Activated CD4-positive, alpha-beta T cell treated with anti-CD3 and anti-CD28 coated beads for 1 hour (primary cell): ENCODE results near the gene SAMD10.
"Not testable (repeated sequence)": the region's sequence is repeated elsewhere in the genome, so short reads cannot be mapped to it uniquely, and the experiment has no call there.

Source experiments
- DNase-seq: peaks from one replicate; pipeline ENCODE4 v3.0.0-alpha.2; 2020

SAMD10 gene

DNA sequence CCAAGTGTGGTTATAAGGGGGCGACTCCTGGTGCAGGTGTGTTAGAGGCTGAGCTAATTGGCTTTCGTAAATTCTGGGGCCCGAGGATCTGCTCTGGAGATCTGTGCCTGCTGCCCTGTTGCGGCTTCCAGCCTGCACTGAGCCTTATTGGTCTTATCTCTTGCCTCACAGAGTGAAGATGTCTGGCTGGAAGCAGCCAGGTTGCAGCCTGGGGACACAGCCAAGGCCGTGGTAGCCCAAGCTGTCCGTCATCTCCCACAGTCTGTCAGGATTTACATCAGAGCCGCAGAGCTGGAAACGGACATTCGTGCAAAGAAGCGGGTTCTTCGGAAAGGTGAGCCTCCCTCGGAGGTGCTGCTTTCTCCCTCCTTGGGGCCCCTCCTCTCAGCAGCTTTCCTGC, 21.5 kb upstream of the SAMD10 start:
- DNase-seq, result no peak

DNA sequence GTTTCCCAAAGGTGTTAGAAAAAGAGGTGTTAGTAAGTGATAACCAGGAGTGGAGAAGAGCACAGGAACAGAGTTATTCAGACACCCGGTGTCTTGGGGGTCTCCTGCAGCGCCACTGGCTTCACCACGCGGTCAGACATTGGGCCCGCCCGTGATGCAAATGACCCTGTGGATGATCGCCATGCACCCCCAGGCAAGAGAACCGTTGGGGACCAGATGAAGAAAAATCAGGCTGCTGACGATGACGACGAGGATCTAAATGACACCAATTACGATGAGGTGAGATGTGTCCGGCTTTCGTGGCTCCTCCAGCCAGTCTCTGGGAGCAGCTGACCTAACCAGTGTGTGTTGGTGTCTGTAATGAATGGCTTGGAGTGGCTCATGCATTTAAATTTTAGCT, 3.5 kb upstream of the SAMD10 start:
- DNase-seq, result no peak

DNA sequence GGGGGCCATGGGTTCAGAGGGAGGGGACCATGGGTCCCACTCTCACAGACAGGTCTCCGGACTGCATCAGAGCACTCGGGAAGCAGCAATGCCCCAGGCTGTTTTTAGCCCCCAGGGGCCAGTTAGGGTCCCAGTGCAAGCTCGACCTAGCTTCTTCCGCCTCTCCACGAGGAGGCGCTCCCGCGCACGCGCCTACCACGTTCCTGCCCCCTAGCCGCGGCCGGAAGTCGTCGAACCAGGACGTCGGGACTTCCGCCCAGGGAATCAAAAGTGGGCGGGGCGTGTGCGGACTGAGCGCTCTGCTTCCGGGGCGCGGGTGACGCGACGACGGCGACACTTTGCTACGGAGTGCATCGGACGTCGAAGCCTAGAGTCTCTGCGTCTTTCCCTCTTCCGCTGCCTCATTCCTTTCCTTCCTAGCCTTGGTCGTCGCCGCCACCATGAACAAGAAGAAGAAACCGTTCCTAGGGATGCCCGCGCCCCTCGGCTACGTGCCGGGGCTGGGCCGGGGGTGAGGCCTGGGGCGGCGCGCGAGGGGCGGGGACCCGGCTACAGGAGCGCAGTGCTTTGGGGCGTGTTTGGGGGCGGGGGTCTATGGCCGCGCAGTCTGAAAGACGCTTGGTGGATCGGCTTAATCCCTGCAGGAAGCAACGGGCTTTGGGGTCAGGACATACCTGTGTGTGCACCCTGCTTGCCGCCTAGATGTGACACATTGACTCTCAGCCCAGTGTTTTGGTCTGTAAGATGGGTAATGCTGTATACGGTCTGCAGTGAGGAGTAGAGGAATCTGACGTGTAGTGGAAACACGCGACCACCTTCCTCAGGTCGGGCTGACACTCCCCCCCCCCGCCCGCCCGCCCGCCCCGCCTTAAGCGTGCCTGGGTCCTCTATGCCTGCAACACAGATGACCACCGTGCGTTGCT, 1.6 kb upstream of the SAMD10 start, which contains the start of gene PRPF6:
Gene PRPF6 (plus strand): TSS at position 327 of the 923 bp plus-strand sequence. CDS start 114 bp downstream, at position 441.
- peak; percentile 90 for DNase-seq

DNA sequence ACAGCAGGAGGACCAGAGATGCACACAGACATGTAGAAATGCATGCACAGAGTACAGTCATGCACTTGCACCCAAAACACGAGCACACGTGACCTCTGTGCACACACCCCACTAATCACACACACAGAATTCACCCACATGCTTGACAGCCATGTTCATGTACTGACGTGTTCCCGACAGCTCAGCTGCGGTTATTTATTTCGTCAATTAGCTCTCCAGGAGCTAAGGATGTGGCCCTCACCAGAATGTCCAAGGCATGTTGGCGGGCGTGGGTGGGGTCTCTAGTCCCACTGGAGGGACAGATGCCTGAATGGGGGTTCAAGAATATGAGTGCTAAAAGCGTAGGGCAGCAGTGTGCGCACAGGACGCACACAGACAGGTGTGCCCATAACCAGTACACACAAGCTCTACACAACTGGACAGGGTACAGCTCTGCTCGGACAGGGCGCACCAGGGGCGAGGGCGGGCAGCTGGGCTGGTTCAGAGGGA, 919 bp upstream of the SAMD10 start:
- DNase-seq, result peak; percentile 12

GRCh38 chr20:63979229-63979556, 249 bp downstream of the SAMD10 start:
- no peak for DNase-seq

DNA sequence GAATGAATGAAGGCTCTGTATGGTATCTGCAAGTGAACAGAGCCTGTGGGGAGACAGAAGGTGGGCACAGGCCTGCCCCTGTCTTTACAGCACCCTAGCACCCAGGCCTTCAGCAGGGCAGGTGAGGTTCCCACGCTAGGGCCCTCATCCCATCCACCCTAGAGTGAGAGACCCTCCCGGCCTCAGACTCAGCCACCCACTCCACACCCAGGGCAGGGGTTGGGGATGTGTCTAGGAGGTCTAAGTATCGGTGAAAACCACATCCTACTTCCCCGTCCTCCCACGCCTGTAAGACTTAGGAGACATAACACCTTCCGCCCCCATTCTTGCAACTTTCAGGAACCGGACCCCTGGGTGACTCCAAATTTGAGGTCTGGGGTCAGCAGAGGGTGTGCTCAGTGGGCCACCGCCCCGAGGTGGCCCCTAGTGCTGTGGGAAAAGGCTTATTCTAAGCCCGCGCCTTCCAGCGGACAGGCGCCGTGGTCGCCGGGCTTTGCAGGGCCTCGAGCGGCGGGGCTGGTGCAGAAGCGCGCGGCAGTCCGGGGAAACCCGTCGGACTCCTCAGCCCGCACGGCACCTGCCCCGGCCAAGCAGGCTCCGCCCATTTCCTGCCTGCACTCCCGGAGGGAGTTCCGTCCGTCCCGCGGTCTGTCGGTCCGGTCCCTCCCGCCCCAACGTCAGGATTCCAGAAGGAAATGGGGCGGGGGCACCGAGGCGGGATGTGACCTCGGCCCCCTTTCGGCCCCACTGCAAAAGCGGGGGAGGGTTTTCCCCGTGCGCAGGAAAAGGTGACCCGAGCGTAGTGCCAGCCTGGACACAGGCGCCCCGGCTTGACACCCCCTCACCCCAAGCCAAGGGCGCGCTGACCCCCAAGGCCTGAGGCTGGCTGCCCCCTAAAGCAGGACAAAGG, 868 bp downstream of the SAMD10 start:
- peak; percentile 34 for DNase-seq

DNA sequence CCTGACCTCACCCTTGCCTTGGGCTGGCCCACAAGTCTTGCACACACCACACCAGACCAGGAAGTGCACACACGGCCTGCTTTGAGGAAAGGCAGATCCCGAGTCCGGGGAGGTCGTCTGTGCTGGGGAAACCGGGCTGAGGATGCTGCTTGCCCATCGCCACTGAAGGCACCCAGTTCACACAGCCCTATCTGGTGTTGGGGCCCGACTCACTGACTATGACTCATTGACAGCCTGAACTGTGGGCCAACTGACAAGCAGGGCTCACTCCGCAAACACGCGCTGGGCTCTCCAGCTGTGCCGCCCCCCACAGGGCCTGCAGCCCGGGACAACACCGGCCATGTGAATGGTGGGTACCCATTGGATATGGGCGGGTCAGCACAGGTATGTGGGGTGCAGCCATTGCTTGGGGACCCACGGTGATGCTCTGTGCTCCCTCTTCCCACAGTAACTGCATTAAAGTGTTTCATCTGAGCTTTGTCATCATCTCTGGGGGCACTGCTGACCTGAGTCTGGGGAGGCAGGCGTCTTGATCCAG, 1.6 kb downstream of the SAMD10 start:
- DNase-seq, result no peak

- DNase-seq, result no peak
Observed at GRCh38 chr20:63976980-63977738, 2.3 kb downstream of the SAMD10 start.

- not testable (repeated sequence) for DNase-seq
Observed at GRCh38 chr20:63976511-63976910, 2.9 kb downstream of the SAMD10 start.

DNA sequence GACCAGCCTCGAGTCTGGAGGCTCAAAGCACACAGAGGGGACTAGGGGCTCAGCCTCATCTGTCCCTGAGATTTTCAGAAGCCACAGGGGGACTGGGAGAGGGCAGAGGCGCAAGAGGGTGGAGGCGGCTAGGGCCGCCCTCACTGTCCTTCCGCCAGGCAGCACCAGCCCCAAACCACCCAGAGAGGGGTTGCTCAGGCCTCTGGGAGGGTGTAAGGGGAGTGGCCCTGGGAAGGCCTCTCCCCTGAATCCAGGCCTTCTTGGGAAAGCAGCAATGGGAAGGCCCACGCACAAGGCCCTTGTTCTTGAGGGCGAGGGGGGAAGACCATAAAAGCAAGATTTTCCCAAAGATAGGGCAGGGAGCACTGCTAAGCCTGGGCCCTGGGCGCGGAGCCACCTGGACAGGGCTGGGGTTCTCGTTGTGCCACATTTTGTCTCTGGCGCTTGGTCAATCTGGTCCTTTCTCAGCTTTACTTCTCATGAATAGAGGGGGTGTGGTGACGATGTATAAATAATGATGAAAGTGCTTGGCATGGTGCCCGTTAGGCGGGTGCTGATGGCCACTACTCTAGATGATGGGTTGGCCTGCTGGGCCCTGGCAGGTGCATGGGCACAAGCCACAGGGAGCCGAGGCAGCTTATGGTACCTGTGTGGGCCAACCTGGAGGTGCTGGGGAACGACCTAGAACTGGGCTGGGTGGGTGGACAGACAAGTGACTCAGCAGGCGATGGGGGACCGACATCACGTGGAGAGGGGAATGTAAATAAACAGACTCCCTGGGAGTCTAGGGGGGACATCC, 4.8 kb downstream of the SAMD10 start:
- no peak for DNase-seq

- DNase-seq, result peak; percentile 66
Observed at GRCh38 chr20:63973636-63974401, 5.6 kb downstream of the SAMD10 start.

DNA sequence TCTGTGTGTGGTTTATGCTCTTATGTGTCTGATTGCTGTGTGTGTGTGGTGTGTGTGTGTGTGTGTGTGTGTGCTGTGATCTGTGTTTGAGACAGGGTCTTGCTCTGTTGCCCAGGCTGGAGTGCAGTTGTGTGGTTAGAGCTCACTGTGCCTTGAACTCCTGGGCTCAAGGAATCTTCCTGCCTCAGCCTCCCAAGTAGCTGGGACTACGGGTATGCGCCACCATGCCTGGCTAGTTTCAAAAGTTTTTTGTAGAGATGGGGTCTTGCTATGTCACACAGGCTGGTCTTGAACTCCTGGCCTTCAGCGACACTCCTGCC, 6.3 kb downstream of the SAMD10 start:
- DNase-seq, result no peak

- peak; percentile 6 for DNase-seq
Observed at GRCh38 chr20:63972312-63973159, 6.9 kb downstream of the SAMD10 start.

- DNase-seq, result not testable (repeated sequence)
Observed at GRCh38 chr20:63971960-63972311, 7.5 kb downstream of the SAMD10 start.

DNA sequence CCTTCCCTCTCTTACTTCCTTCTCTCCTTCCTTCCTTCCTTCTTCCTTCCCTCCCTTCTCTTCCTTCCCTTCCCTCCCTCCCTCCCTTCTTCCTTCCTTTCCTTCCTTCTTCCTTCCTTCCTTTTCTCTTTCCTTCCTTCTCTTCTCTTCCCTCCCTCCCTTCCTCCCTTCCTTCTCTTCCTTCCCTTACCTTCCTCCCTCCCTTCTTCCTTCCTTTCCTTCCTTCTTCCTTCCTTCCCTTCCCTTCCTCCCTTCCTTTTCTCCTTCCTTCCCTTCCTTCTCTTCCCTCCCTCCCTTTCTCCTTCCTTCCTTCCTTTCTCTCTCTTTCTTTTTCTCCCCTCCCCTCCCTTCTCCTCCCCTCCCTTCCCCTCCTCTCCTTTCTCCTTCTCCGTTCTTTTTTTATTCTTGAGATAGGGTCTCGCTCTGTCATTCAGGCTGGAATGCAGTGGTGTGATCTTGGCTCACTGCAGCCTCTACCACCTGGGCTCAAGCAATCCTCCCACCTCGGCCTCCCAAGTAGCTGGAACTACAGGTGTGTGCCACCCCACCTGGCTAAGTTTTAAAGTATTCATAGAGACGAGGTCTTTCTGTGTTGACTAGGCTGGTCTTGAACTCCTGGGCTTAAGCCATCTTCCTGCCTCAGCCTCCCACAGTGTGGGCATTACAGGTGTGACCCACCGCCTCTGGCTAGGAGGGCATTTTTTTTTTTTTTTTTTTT, 8.6 kb downstream of the SAMD10 start:
- no peak for DNase-seq

DNA sequence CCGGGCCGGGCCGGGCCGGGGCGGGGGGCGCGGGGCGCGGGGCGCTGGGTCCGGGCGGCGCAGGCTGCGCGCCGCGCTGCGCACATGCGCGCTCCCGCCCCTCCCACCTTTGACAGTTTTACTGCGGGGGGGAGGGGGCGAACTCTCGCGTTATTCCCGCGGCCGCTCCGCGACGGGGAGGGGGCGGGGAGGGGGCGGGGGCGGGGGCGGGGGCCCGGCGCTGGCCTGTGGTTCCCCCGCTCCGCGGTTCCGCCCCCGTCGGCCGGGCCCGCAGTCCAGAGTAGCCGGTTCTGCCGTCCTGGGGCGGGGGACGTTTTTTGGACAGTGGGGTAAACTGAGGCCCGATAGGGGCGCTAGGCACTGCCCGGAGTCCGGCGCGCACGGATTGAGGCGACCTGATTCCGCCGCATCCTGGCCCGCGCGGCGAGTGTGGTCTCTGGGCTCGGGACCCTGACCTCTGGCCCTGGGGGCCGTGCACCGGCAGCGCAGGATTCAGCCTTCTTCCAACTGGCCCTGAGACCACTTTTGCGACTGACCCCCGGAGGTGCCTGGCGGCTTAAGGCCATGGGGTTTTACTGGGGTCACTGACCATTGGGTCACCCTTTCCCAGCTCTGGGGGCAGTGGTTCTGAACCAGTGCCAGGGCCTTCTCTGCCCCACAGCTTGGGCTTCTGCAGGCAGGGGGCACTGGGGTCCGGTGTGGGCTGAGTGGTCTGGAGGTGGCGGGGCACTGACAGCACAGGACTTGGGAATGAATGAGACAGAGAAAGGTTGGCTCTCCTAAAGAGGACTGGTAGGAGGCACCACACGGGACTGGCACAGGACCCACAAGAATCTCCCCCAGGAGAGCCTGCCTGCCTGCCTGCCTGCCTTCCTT, 9.4 kb downstream of the SAMD10 start, which contains the start of gene ZNF512B:
Gene ZNF512B (minus strand): TSS at position 93 of the 876 bp plus-strand sequence. CDS start 1,980 bp downstream, outside the sequence.
- DNase-seq, result peak; percentile 52

- DNase-seq, result peak; percentile 13
Observed at GRCh38 chr20:63968928-63969760, 10.3 kb downstream of the SAMD10 start.
